GM21717 (cell line): ENCODE data around the gene TMUB1.

Experiments used
- ATAC-seq: cut with Tn5 transposase; IDR thresholded peaks from one replicate; pipeline ENCODE4 v1.9.1; 2021; ENCODE audit warnings: mild to moderate bottlenecking, moderate library complexity; ENCODE audit not compliant: unreplicated experiment

Gene TMUB1

DNA sequence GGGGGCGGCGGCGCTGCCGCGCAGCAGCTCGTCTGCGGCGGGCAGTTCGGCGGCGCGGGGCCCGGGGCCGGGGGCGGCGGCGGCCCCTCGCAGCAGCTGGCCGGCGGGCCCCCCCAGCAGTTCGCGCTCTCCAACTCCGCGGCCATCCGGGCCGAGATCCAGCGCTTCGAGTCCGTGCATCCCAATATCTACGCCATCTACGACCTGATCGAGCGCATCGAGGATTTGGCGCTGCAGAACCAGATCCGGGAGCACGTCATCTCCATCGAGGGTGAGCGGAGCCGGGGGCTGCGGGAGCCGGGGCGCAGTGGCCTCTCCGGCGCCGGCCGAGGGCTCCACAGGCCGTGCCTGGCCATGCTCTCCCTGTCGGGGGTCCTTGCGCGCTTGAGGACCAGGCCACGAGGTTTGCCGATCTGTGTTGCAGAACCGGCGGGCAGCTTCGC is 3.5 kb upstream of the TMUB1 start:
- no peak for ATAC-seq

DNA sequence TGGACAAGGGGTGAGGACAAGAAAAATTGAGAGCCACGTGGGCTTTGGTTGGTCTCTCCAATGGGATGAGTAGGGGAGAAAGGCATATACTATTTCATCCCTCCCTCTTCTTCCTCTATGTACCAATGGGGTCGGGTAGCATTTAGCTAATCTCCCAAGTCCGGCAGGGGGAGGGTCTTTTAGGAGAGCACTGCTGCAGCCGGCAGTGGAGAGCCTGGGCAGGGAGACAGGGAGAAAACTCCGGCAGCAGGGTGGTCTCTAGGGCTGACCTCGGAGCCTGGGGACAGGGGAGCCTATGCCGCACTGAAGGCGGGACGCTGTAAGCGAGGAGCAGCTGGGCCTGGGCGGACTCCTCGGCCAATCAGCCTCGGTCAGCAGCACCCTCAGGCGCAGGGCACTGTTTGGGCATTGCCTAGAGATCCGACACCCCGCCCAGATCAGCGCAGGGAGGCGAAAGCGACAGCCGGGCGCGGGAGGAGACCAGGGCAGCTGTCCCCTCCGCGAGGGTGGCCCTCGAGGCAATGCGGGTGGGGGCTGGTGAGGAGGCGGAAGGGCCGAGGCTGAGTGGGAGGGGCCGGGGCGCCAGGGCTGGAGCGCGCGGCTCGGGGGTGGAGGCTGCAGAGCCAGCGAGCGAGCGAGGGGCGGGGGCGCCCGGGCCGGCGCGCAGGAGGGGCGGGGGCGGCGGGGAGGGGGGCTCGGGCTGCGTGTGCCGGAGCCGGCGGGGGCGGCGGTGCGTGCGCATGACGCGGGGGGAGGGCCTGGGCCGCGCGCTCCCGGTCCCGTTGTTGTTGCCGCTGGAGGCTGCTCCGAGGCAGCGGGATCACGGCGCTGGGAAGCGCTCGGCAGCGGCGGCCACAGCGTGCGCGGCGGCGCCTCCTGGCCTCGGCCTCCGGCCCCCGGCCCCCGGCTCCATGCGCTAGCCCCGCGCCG is 2.7 kb upstream of the TMUB1 start, which contains the start of gene AGAP3:
Gene AGAP3 (plus strand): TSS at position 785 of the 930 bp plus-strand sequence. CDS start 267 bp downstream, outside the sequence.
- peak; percentile 41 for ATAC-seq

DNA sequence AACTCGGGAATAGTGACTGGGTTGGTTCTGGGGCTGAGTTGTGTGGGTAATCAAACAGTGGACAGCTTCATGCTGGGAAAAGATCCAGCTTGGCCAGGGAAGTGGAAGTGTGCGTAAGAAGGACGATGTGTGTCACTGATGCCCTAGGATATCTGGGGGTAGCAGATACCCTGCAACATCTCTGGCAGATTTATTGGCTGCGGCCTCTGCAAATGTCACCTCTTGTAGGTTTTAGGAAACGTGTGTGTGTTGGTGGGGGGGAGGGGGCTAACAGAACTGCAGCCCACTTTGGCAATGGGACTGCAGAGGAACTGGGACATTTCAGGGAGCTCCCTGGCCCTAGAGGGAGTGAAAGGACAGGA is 2.0 kb upstream of the TMUB1 start:
- ATAC-seq, result no peak

DNA sequence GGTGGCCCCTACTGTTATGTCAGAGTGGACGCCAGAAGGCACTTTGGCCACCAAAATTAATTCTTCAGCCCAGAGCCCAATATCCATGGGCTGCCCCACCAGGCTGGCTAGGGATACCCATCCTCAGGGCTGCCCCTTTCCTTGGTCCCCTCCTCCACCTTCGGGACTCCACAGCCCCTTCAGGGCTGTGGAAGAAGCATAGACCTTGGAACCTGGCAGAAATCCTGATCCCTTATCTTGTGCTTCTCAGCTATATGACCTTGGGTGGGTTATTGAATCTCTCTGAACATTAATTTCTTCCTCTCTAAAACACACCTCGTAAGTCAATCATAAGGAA is 499 bp upstream of the TMUB1 start:
- no peak for ATAC-seq

DNA sequence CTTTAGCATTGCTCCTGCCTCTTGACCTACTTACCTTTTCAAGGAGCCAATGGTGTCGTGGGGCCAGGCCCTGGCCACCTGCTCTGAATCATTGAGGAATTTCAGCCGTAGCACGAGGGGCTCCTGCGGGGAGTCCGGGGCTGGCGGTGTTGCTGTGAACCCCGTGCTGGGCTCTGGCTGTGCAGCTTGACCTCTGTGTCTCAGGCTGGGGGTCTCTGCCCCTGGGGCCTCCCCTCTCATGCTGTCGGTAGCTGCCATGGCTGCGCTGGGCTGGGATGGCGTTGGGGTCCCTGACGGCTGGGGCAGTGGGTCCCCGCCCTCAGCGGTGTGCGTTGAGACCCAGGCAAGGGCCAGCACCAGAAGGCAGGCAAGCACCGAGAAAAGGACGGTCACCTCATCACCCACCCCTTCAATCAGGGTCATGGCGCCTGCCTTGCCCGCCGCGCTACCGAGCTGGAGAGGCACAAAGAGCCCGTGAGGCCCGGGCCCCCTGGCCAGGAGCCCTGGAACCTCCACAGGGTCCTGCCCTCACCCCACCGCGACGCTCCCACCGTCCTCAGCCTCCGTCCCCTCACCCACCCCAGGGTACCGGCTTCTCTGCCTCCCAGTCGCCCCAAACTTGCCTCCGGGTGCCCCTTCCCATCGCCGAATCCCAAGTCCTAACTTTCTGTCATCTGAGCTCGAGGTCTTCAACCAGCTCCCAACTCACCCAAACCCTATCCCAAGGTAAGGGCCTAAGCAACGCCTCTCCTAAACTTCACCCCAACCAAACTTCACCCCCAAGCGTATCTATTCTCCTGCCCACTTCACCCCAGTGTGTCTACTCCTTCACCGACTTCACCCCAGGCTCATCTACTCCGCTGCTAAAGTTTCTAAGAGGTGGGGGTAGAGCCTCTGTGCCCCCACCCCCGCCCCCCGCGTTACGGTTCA is 887 bp downstream of the TMUB1 start:
- ATAC-seq, result no peak

DNA sequence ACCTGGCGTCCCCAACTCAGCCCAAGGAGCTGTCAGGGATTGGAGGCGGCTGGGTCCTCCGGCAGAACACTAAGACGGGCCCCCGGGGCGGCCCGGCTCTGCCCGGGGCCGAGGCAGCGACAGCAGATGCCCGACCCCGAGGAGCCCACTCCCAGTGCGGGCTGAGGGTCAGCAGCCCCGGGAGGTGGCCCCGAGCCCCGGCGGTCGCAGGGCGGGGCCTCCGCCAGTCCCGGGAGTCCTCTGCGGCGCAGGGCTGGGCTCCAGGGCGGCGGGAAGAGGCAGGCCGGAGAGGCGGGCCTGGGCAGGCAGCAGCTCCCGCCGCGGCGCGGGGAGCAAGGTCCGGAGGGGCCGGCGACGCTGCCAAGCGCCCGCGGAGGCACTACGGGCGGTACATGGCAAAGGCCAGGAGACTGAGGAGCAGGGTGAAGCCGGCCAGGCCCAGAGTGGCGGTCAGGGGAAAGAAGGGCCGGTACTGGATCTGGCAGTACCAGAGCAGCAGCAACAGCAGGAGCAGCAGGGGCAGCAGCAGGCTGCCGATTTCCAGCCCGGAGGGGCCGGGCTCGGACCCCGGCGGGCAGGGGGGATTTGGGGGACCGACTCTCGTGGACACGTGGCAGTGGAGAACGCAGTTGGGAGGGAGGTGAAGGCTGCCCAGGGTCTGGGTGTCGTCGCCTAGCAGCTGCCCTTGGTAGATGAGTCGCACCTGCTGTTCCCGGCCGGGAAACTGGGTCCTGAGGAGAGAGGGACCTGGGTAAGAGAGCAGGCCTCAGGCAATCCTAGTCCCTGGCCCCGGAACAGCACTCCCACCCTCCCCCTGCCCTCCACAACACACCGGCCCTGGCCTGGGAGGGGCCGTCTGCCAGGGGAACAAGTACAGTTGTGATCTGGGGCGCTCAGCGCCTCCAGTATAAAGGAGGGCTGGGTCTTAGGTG is 1.9 kb downstream of the TMUB1 start:
- no peak for ATAC-seq

DNA sequence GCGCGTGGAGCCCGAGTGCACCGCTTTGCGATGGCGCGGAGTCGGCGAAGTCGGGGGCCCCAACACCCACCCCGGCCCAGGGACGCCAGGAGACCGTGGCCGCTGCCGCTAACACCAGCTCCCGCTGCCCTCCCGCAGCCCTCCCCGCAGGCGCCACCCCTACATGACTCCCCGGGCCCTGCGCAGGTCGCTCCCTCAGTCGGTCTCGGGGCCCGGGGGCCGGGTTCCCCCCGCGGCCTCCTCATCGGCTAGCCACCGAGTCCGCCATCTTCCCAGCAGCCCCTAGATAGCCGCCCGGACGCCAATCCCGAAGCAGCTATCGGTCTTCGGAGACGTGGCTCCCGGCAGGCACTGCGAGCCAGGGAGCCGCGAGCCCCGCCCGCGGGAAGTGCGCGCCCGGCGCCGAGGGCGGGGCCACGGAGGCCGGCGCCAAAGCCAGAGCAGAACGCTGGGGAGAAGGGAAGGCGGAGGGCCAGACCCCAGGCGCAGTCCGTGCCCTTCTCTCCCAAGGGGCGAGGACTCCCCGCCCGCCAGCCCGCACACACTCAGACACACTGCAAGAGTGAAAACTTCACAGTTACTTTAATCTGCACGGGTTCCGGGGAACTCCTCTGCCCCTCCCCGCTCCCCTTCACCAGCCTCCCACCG is 2.6 kb downstream of the TMUB1 start, which contains the start of gene FASTK:
Gene FASTK (minus strand): TSS at position 288 of the 648 bp plus-strand sequence. CDS start 43 bp downstream, at position 245.
- ATAC-seq, result peak; percentile 73

DNA sequence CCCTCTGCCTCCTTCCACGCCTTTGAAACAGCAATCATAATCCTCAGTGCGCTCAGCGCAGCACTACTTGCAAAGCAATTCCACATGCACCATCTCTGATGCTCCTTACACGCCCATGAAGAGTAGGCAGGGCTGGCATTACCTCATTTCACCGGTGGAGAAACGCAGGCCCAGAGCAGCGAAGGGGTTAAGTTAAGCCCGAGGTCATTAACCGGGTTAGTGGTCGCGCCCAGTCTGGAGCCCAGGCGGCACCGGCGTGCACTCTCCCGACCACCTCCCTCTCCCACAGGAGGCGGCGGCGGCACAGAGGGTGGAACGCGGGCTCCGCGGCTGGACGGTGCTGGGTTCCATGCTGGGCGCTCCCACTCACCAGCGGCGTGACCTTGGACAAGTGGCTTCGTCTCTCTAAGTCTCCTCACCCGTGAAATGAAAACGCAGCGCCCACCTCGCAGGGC is 3.2 kb downstream of the TMUB1 start:
- ATAC-seq, result no peak

DNA sequence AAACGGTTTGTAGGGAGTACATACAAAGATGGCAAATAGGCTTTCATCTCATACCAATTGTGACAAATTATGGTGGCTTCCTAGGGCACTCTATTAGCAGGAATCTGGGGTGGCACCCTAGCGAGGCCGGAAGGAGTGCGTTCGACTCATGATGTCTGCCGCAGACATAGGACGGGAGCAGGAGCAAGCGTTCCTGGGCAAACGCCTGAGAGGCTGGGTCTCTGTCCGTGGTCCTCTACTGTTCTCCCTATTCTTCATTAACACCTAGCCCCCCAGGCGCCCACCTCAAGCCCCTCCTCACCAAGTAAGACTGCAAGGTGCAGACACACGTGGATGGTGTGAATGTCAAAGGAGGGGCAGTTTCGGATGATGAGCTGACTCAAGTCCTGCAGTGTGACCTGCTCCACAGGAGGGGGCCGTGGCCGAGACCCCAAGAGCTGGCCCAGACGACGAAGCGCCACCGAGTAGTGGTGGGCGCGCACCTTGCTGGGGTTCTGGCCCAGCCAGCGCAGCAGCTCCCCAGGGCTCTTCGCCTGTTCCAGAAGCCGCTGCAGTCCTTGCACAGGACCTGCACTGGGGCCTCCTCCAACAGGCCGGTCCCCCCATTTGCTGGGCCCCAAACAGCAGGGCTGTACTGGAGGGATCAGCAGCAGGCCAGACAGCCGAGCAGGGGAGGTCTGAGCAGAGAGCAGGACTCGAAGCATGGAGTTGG is 3.9 kb downstream of the TMUB1 start:
- ATAC-seq, result no peak

DNA sequence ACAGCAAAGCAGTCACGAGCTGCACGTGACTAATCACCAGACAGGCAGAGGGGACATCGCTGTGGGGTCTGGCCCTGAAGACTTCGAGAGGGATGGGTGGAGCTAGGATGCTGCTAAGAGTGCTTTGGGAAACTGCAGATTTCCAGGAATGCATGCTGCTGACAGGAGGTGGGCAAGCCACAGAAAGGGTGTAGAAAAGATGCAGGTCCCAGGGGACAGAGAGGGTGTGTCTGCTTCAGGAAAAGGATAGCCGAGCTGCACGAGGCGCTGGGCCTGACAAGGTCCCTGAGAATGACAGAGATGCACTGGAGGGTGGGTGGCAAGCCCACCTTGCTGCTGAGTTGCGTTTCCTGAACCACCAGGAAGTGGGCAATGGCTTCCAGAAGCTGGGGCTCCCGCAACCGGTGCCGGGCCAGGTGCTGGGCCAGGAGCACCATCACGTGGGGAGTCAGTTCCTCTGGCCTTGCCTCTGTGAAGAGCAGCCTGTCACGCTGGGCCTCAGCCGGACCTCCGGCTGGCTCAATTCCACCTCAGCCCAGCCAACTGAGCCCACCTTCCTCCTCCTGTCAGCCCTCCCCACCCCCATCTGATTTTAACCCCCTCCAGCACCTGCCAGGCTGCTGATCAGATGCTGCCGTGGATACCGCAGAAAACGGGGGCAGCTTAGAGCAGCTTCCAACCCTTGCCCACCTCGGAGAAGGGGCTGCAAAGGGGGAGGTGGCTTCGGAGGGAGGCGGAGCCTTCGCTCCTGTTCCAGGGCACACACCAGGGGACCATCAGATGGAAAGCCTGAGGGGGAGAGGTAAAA is 4.9 kb downstream of the TMUB1 start:
- ATAC-seq, result no peak

DNA sequence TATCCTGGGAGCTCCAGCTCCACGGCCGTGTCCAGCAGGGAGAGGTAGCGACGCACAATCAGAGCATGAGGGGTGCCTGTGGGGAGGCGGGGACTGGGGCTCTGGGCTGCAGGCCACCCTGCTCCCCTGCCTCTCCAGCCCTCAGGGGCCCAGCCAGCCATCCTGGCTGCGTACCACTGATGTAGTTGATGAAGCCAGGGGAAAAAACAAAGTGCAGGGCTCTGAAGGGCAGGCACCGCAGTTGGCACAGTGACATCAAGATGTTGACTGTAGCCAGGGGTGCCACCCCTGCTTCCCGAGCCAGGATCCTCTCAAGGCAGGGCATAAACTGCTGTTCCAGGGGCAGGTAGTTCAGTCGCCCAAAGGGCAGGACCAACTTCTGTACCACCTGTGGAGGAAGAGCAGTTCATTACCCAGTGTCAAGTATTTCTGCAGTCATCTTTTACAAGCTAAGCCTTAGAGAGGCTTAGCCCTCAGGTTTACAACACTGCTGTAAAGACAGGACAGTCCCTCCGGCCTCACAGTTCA is 5.5 kb downstream of the TMUB1 start:
- no peak for ATAC-seq

DNA sequence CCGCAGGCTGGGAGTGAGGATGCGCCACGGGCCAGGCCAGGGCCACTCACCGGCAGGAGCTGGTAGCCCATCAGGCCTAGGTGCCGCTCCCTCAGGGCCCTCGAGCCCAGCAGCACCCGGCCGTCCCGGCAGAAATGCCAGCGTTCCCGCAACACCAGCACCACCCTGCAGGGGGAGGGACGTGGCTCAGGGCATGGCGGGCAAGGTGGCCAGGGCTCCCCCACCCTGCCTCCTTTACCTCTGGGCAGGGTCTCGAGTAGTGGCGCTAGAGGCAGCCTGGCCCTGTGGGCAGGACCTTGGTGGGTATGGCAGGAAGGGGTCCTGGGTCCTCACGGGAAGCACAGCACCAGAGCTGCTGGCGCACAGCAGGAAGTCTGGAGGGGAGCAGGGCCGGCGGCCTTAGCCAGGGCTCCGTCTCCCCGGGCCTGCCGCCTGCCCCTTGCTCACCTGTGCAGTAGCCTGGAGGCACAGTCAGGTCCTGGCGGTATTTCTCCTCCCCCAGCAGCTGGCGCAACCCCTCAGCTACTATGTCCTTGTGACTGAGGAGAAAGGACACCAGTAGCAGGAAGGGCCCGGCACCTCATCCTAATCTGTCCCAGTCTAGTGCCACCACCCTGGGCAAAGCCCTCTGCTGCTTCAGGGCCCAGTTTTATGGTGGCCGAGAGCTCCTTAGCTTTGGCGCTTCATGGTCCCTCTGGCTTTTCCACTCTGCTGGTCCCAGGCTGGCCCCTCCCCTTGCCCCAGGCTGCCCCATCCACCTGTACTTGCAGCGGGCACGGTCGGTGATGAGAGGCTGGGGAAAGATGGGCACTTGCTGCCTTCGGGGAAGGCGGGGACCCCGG is 6.2 kb downstream of the TMUB1 start:
- ATAC-seq, result no peak

DNA sequence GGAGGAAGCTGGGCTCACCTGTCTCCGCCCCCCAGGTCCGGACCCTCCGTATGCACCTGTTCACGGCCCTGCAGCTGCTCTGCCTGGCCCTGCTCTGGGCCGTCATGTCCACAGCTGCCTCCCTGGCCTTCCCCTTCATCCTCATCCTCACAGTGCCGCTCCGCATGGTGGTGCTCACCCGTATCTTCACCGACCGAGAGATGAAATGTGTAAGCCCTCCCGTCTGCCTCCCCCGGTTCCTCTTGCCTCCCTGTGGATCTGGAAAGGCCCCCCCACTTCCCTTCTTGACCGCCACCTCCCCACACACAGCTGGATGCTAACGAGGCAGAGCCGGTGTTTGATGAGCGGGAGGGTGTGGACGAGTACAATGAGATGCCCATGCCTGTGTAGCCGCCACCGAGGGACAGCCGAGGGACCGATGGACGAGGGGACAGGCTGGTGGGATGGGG is 7.3 kb downstream of the TMUB1 start:
- no peak for ATAC-seq

DNA sequence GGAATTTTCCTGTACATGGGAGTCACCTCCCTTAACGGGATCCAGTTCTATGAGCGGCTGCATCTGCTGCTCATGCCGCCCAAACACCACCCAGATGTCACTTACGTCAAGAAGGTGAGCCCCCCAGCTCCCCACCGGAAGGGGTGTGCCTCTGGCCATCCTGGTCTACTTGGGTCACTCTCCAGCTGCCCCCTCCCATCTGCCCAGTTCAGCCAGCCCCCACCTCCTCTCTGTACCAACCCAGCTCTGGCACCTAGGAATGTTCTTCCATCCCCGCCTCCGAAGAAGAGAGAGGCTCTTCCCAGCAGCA is 7.7 kb downstream of the TMUB1 start:
- ATAC-seq, result no peak

DNA sequence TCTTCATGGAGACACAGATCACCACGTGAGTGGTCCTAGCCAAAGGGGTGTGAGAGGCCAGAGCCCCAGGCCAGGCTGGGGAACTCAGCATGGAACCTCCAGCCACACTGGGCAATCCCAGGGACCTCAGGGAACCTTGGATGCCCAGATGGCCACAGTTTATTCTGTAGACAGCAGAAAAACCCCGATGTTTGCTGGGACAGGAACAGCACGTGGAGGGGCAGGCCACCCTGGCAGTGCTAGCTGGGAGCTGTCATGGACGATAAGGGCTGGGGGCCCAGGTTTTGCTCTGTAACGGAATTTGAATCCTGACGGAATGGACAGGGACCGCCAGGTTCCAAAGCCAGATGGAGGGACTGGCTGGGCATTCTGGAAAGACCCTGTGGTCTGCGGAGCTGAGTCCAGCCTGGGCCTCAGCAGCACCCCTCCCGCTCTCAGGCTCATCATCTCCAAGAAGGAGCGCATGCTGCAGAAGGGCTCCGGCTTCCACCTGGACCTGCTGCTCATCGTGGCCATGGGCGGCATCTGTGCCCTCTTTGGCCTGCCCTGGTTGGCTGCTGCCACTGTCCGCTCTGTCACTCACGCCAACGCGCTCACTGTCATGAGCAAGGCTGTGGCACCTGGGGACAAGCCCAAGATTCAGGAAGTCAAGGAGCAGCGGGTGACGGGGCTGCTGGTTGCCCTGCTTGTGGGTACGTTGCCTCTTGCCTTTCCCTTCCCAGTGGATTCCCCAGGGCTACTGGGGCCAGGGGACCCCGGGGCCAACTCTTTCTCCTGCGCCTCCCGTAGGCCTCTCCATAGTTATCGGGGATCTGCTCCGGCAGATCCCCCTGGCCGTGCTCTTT is 8.3 kb downstream of the TMUB1 start:
- no peak for ATAC-seq

DNA sequence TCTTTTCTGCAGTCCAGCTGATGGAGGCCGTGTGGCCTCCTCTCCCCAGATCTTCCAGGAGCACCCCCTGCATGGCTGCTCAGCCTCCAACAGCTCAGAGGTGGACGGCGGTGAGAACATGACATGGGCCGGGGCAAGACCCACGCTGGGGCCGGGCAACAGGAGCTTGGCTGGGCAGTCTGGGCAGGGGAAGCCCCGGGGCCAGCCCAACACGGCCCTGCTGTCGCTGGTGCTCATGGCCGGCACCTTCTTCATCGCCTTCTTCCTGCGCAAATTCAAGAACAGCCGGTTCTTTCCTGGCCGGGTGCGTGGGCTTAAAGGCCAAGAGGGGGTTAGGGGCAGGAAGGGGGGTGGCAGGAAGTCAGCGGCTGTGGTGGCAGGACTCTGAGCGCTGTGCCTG is 9.3 kb downstream of the TMUB1 start:
- ATAC-seq, result no peak
